ENCODE results near the gene BCAR3.
"Not testable (repeated sequence)": the region's sequence is repeated elsewhere in the genome, so short reads cannot be mapped to it uniquely, and the experiment has no call there.

The BCAR3 gene

GRCh38 chr1:93704052-93704451 lies 22.4 kb upstream of the BCAR3 start:
- no peak for DNase-seq

- DNase-seq, result no peak
Measured at GRCh38 chr1:93703643-93704042, 22.0 kb upstream of the BCAR3 start.

GRCh38 chr1:93702828-93703183 lies 21.2 kb upstream of the BCAR3 start:
- DNase-seq, result no peak

- DNase-seq, result no peak
Measured at GRCh38 chr1:93702111-93702827, 20.6 kb upstream of the BCAR3 start.

GRCh38 chr1:93701629-93702028 lies 20.0 kb upstream of the BCAR3 start:
- no peak for DNase-seq

GRCh38 chr1:93700532-93701469 lies 19.2 kb upstream of the BCAR3 start:
- DNase-seq, result no peak

DNA sequence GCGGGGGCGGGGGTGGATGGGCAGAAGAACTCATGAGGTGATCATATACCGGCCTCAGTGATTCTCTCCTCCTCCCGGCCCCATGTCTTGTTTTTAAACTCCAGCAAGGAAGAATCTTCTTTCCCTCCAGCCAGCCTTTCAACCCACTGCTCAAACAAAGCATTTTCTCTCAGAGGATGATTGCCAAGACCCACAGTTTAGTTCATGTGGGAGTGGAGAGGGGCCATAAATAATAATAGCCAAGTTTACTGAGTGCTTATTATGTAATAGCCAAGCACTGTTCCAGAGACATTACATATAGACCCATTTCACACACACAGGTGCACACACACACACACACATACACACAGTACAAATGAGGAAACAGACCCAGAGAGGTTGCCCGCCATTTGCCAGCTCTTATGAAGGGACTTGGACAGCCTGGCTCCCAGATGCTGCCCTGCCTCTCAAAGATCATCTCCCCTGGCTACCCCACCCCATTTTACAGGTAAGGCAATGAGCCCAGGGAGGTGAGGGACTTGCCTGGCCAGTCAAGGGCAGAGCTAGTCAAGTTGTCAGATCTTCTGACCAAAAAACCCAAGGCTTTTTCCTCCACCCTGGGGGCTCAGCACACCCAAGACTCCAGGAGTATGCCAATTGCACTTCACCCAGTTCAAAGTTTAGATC lies 18.0 kb upstream of the BCAR3 start:
- DNase-seq, result no peak

- no peak for DNase-seq
Measured at GRCh38 chr1:93699049-93699384, 17.4 kb upstream of the BCAR3 start.

DNA sequence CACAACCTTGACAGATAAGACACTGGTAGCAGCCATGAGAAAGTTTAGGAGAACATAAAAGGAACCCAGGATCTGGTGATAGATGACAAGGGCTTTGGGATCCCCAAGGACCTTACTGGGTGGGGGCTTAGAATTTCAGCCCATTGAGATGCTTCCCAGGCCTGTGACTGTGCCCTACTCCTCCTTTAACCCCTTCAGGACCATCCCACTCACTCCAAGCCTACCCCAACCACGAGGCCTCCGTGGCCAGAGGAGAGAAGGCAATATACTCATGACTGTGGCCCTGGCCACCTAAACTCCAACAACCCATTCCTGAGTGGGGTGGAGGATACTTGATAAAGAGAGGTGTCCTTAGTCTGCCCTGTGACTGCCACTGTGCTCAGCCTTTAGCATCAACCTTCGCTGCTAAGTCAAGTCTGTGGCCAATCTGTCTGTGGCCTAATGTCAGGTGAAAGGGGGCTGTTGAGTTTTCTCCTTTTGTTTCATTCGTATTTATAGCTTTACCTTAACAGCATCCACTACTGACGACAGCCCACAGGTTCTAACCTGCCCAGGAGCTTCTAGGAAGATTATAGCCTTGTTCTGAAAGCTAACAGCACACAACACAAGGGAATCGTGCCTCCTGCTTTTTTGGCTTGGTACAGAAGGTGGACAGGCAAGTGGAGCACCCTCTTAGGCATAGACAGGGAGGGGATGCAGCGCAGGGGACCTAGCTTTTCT lies 16.9 kb upstream of the BCAR3 start:
- no peak for DNase-seq

GRCh38 chr1:93697566-93697965 lies 15.9 kb upstream of the BCAR3 start:
- not testable (repeated sequence) for DNase-seq

- DNase-seq, result no peak
Measured at GRCh38 chr1:93695411-93696005, 13.9 kb upstream of the BCAR3 start.

DNA sequence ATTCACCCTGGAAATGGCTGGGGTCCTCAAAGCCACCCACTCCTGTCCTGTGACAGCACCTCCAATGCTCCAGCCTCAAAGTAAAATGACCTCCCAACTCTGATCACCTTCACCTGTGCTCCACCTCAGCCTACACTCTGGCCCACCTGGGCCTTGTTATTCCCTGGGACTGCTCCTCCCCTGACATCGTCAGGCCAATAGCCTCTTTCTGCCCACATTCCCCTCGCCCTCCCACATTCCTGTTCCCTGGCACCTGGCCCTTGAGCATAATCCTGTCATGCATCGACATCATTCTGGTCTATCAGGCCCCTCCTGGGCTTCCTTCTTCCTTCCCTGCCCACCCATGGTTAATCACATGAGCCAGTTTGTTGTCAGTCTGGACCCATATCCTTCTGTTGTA lies 13.2 kb upstream of the BCAR3 start:
- no peak for DNase-seq

GRCh38 chr1:93694039-93694438 lies 12.4 kb upstream of the BCAR3 start:
- no peak for DNase-seq

DNA sequence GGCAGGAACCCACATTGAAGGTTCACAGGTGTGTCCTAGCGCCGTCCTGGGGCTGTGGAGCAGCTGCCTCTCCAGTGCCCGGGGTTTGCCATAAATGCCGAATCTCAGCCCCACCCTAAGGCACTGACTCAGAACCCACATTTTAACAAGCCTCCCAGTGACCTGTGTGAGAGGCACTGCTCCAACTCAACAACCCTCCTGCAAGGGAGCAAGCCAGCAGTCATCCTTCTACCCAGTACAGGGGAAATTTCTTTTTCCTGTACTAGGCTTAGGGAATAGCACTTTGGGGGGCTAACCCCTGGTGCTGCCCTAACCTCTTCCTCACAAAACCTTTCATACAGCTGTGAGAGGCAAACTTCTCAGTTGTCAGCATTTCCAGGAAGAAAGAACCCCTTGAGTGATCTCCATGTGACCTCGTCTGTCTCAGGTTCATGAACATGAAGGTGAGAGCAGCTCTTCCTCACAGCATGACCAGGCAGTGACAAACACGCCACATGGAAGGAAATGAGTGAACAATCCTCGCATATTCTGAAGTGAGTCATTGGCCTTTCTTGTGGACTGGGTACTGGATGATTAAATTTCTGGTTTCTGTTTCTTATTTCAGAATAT lies 11.4 kb upstream of the BCAR3 start:
- DNase-seq, result no peak

DNA sequence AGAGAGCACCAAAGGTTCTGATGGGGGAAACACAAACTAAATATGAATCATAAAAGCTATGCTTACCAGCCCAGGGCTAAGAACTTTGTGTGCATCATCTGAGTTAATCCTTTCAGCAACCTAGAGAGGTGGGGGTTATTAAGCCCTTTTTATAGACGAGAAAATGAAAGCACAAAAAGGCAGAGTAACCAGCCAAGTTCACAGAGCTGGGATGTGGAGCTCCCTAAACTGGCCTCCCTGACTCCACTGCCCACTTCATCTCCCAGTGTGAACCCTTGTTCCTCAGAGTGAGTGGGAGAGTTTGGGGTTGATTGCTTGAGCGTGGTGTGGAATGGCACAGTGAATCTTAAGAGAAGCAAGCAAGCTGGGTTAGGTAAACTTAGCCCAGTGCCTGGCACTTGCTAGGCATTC lies 10.8 kb upstream of the BCAR3 start:
- no peak for DNase-seq

DNA sequence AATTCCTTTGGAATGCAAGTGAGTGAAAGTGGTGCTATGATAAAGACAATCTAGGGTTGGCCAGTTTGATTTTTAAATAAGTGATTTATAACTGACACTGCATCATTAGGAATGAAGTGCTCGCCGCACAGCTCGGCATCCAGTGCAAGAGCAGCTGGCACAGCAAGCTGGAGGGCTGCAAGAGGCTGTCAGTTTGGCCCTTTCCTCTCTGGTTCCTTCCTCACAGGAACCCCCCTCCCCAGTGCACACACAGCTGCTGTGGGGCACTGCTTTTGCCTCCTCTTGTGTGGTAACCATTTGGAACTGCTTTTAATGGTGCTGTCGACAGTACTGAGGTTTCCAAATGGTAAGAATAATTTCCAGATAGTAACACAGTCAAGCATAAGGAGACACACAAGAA lies 10.4 kb upstream of the BCAR3 start:
- DNase-seq, result no peak

GRCh38 chr1:93690921-93691789 lies 9.5 kb upstream of the BCAR3 start:
- DNase-seq, result no peak

- no peak for DNase-seq
Measured at GRCh38 chr1:93690341-93690740, 8.7 kb upstream of the BCAR3 start.

- peak; percentile 34 for DNase-seq
Measured at GRCh38 chr1:93689521-93690223, 8.0 kb upstream of the BCAR3 start.

- no peak for DNase-seq
Measured at GRCh38 chr1:93687542-93687941, 5.9 kb upstream of the BCAR3 start.

Data from NCI-H526 treated with DMSO at 0.1 percent for 48 hours (cell line).